ENCODE results near the gene TDRD3.
A peak's percentile ranks its signal among the peaks of the same experiment; 100 is the strongest.

GRCh38 chr13:60448907-60449510 is 52.0 kb downstream of the TDRD3 start:
- TF ChIP-seq CTCF (IDR thresholded peaks at IDR 0.05; ENCODE audit: insufficient read depth, low read depth, low read length) (peak; percentile 84), EZH2 (IDR thresholded peaks at IDR 0.05; ENCODE audit: insufficient read depth, low read length) (no peak)
